ENCODE results near the gene IPO11. TPM values are rescaled to one million over a fixed set of nuclear protein-coding genes. Genes with fewer than 3 reads are reported as not detected.
"Not testable (repeated sequence)": the region's sequence is repeated elsewhere in the genome, so short reads cannot be mapped to it uniquely, and the experiment has no call there.

Gene IPO11
- total RNA-seq, 2 experiments from 2014 or later, result 73.4 to 77.1 TPM

GRCh38 chr5:62483556-62483955 is 71.0 kb downstream of the IPO11 start:
- DNase-seq, result no peak
- Mint-ChIP-seq H3K36me3 (peaks cover 32% of the 10 kb centered on the region), H3K9me3 (peaks cover 3% of the 10 kb centered on the region), H3K27ac (no peak overlapping the region), H3K4me1 (peaks cover 2% of the 10 kb centered on the region), H3K27me3 (no peaks in the 10 kb centered on the region), H3K4me3 (no peak overlapping the region)

- H3K27ac Mint-ChIP-seq, result no peak overlapping the region
- H3K4me1 Mint-ChIP-seq, result no peaks in the 10 kb centered on the region
- H3K9me3 Mint-ChIP-seq, result no peaks in the 10 kb centered on the region
- H3K4me3 Mint-ChIP-seq, result no peak overlapping the region
- DNase-seq, result no peak
- peaks cover 13% of the 10 kb centered on the region for H3K36me3 Mint-ChIP-seq
- no peaks in the 10 kb centered on the region for H3K27me3 Mint-ChIP-seq
These were observed 74.1 kb downstream of the IPO11 start for GRCh38 chr5:62486672-62487071.

- peaks cover 19% of the 10 kb centered on the region for H3K36me3 Mint-ChIP-seq
- no peaks in the 10 kb centered on the region for H3K27me3 Mint-ChIP-seq
- no peaks in the 10 kb centered on the region for H3K9me3 Mint-ChIP-seq
- no peak overlapping the region for H3K27ac Mint-ChIP-seq
- no peak overlapping the region for H3K4me3 Mint-ChIP-seq
- DNase-seq, result no peak
- no peaks in the 10 kb centered on the region for H3K4me1 Mint-ChIP-seq
These were observed 76.0 kb downstream of the IPO11 start for GRCh38 chr5:62488531-62488930.

- Mint-ChIP-seq H3K4me1 (no peaks in the 10 kb centered on the region), H3K4me3 (no peak overlapping the region), H3K36me3 (peaks cover 19% of the 10 kb centered on the region), H3K27ac (no peak overlapping the region), H3K9me3 (no peaks in the 10 kb centered on the region), H3K27me3 (no peaks in the 10 kb centered on the region)
- DNase-seq, result no peak
These were observed 76.9 kb downstream of the IPO11 start for GRCh38 chr5:62489471-62489870.

GRCh38 chr5:62494772-62495171 is 82.2 kb downstream of the IPO11 start:
- no peaks in the 10 kb centered on the region for H3K4me1 Mint-ChIP-seq
- H3K9me3 Mint-ChIP-seq, result no peaks in the 10 kb centered on the region
- no peaks in the 10 kb centered on the region for H3K27me3 Mint-ChIP-seq
- no peak overlapping the region for H3K4me3 Mint-ChIP-seq
- H3K36me3 Mint-ChIP-seq, result peaks cover 11% of the 10 kb centered on the region
- no peak for DNase-seq
- H3K27ac Mint-ChIP-seq, result no peak overlapping the region

GRCh38 chr5:62496876-62497275 is 84.3 kb downstream of the IPO11 start:
- no peaks in the 10 kb centered on the region for H3K4me1 Mint-ChIP-seq
- no peaks in the 10 kb centered on the region for H3K27me3 Mint-ChIP-seq
- H3K27ac Mint-ChIP-seq, result no peak overlapping the region
- H3K36me3 Mint-ChIP-seq, result peaks cover 13% of the 10 kb centered on the region
- H3K4me3 Mint-ChIP-seq, result no peak overlapping the region
- H3K9me3 Mint-ChIP-seq, result no peaks in the 10 kb centered on the region
- DNase-seq, result no peak

- H3K4me1 Mint-ChIP-seq, result no peaks in the 10 kb centered on the region
- no peak for DNase-seq
- no peak overlapping the region for H3K4me3 Mint-ChIP-seq
- H3K36me3 Mint-ChIP-seq, result peaks cover 8% of the 10 kb centered on the region
- no peaks in the 10 kb centered on the region for H3K9me3 Mint-ChIP-seq
- H3K27me3 Mint-ChIP-seq, result no peaks in the 10 kb centered on the region
- H3K27ac Mint-ChIP-seq, result no peak overlapping the region
These were observed 86.4 kb downstream of the IPO11 start for GRCh38 chr5:62498961-62499360.

GRCh38 chr5:62499756-62500155 is 87.2 kb downstream of the IPO11 start:
- no peak for DNase-seq
- Mint-ChIP-seq H3K4me3 (no peak overlapping the region), H3K27me3 (no peaks in the 10 kb centered on the region), H3K27ac (no peak overlapping the region), H3K4me1 (no peaks in the 10 kb centered on the region), H3K9me3 (no peaks in the 10 kb centered on the region), H3K36me3 (peaks cover 8% of the 10 kb centered on the region)

GRCh38 chr5:62502456-62503101 is 90.0 kb downstream of the IPO11 start:
- Mint-ChIP-seq H3K4me3 (no peak overlapping the region), H3K9me3 (no peaks in the 10 kb centered on the region), H3K36me3 (peaks cover 17% of the 10 kb centered on the region), H3K27me3 (no peaks in the 10 kb centered on the region), H3K27ac (no peak overlapping the region), H3K4me1 (no peaks in the 10 kb centered on the region)
- no peak for DNase-seq

GRCh38 chr5:62504129-62504528 is 91.6 kb downstream of the IPO11 start:
- peaks cover 3% of the 10 kb centered on the region for H3K9me3 Mint-ChIP-seq
- H3K27me3 Mint-ChIP-seq, result no peaks in the 10 kb centered on the region
- no peak overlapping the region for H3K4me3 Mint-ChIP-seq
- no peak overlapping the region for H3K27ac Mint-ChIP-seq
- no peaks in the 10 kb centered on the region for H3K4me1 Mint-ChIP-seq
- DNase-seq, result no peak
- H3K36me3 Mint-ChIP-seq, result peaks cover 23% of the 10 kb centered on the region

GRCh38 chr5:62506659-62507460 is 94.3 kb downstream of the IPO11 start:
- DNase-seq, result no peak
- H3K36me3 Mint-ChIP-seq, result peaks cover 24% of the 10 kb centered on the region

GRCh38 chr5:62508760-62509159 is 96.2 kb downstream of the IPO11 start:
- not testable (repeated sequence) for H3K4me3 Mint-ChIP-seq, DNase-seq, H3K9me3 Mint-ChIP-seq, H3K4me1 Mint-ChIP-seq, H3K27ac Mint-ChIP-seq, H3K27me3 Mint-ChIP-seq
- peaks cover 24% of the 10 kb centered on the region for H3K36me3 Mint-ChIP-seq

More at GRCh38 chr5:62506659-62507460, 94.3 kb downstream of the IPO11 start:
- H3K27me3 Mint-ChIP-seq, result no peaks in the 10 kb centered on the region
- H3K4me3 Mint-ChIP-seq, result no peak overlapping the region
- no peaks in the 10 kb centered on the region for H3K4me1 Mint-ChIP-seq
- H3K27ac Mint-ChIP-seq, result no peak overlapping the region
- peaks cover 3% of the 10 kb centered on the region for H3K9me3 Mint-ChIP-seq

- Mint-ChIP-seq H3K27ac (no peak overlapping the region), H3K9me3 (peaks cover 3% of the 10 kb centered on the region), H3K4me1 (no peaks in the 10 kb centered on the region), H3K36me3 (peaks cover 26% of the 10 kb centered on the region), H3K27me3 (no peaks in the 10 kb centered on the region), H3K4me3 (no peak overlapping the region)
- no peak for DNase-seq
These were observed 97.2 kb downstream of the IPO11 start for GRCh38 chr5:62509806-62510205.

GRCh38 chr5:62513085-62513484 is 100.5 kb downstream of the IPO11 start:
- H3K4me1 Mint-ChIP-seq, H3K27me3 Mint-ChIP-seq, DNase-seq, H3K9me3 Mint-ChIP-seq, H3K27ac Mint-ChIP-seq, H3K4me3 Mint-ChIP-seq: not testable (repeated sequence)
- peaks cover 22% of the 10 kb centered on the region for H3K36me3 Mint-ChIP-seq

GRCh38 chr5:62514510-62515119 is 102.1 kb downstream of the IPO11 start:
- no peaks in the 10 kb centered on the region for H3K27me3 Mint-ChIP-seq
- no peaks in the 10 kb centered on the region for H3K9me3 Mint-ChIP-seq
- H3K27ac Mint-ChIP-seq, result no peak overlapping the region
- no peaks in the 10 kb centered on the region for H3K4me1 Mint-ChIP-seq
- H3K4me3 Mint-ChIP-seq, result no peak overlapping the region
- no peak for DNase-seq
- H3K36me3 Mint-ChIP-seq, result peaks cover 19% of the 10 kb centered on the region
